ENCODE results near the gene KLHL33.
"Not testable (repeated sequence)": the region's sequence is repeated elsewhere in the genome, so short reads cannot be mapped to it uniquely, and the experiment has no call there.

KLHL33 gene

DNA sequence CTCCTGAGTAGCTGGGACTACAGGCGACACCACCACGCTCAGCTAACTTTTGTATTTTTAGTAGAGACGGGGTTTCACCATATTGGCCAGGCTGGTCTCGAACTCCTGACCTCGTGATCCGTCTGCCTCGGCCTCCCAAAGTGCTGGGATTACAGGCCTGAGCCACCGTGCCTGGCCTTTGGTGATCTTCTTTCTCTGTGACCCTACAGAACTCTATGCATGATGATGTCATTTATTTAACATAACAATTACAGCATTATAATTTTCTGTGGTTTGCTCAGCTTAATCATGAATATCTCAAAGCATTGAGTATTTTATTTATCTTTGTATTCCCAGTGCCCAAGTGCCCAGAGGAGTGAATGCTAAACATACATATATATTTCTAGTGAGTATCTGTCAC, 16.9 kb upstream of the KLHL33 start:
- not testable (repeated sequence) for DNase-seq

DNA sequence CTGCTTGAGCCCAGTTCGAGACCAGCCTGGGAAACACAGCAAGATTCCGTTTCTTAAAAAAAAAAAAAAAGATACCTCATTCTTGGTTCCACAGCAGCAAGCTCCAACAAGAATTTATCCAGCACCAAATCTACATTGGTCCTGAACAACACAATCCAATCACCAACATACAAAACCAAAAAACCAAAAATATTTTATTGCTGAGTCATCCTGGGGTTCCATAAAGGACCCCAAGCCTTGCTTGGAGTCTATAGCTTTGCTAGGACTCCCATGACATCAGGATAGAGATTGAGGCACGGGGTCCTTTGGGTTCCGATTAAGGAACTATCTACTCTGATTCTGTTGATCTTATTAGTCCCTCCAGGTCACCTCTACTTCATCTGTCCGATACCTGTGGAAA, 10.9 kb upstream of the KLHL33 start:
- DNase-seq: no peak

DNA sequence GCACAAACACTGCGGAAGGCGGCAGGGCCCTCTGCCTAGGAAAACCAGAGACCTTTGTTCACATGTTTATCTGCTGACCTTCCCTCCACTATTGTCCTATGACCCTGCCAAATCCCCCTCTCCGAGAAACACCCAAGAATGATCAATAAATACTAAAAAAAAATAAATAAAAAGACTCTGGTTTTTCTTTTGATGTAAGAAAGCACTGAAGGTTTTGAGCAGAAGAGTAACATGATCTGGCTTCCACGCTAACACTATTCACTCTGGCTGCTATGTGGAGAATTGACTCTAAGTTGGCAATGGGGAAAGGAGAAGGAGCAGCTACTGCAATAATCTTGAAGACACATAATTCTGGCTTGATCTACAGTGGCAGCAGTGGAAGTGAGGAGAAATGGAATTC, 7.7 kb upstream of the KLHL33 start:
- not testable (repeated sequence) for DNase-seq

DNA sequence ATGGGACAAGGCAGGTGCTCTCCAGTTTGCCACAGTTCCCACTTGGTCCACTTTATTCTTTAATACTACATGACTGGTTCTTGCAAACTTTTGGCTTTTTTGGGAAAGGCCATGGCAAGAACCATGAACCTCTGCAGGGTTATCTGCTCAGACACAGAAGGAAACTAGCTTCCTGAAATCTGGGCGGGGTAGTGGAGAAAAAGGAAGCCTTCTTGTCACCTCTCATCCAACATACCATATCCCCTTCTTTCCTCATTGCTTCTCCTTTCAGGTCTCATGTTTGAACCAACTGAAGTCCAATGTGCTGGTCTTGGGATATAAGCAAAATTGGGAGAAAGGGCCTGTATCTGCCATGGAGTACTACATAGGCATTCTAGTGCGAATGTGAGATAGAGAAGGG, 5.5 kb upstream of the KLHL33 start:
- DNase-seq: no peak

DNA sequence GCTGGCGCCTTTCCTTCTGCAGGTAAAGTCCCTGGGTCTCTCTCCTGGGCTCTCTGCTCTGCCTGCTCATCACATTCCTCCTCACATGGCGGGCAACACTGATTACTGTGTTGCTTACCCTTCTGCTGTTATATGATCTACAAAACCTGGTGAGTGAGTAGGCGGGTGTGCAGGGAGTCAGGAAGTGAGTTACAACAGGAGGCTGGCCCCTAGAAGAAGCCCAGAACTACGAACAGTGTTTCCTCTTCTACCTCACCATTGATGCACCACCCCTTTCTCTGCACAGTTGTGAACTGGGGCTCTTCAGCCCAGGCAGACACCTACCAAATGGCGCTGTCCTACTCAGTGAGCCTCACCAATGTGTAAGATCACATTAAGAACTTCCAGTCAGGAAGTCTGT, 4.9 kb upstream of the KLHL33 start:
- DNase-seq: no peak

DNA sequence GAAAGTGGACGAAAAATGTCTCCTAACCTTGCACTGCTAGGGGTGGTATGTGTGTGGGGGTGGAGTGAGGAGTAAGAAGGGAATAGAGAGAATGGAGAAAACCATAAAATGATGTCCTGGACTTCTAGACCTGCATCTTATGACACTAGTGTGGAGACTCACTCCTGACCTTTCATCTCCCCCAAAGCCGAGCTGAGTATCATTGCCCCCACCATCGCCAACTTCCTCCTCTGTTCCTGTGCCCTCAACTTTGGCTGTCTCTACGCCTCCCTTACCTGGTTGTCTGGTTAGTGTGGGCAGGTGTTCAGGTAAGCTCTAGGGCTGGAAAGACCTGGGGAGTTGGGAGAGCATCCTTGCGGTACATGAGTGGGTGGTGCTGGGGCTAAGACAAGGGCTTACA, 4.5 kb upstream of the KLHL33 start:
- DNase-seq: no peak

DNA sequence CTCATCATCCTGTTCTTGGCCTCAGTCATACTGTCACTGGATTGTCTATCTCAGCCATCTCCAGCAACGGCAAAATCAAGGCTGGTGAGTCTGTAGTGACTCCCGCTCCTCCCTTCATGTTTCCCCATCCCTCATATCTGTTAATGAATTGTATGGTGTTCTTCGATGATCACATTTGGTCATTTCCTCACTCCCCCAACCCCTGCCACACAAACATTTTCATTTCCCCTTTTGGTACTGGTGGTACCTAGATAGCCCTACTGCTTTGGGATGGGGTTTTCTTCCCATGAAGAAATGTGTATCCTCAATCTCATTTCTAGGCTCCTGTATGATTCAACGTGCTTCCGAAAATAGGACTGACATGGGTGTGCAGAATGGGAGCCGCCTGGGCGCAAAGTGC, 2.7 kb upstream of the KLHL33 start:
- no peak for DNase-seq

DNA sequence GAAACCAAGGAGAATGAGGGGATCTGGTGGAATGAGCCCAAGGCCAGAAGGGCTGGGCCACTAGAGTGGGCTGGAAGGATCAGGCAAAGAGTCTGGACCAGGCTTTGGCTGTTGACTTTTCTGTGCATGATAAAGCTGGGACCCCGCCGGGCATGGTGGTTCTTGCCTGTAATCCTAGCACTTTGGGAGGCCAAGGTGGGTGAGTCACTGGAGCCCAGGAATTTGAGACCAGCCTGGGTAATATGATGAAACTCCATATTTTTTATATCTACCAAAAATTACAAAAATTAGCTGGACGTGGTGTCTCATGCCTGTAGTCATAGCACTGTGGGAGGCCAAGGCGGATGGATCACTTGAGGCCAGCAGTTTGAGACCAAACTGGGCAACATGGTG, 393 bp upstream of the KLHL33 start:
- DNase-seq: no peak

DNA sequence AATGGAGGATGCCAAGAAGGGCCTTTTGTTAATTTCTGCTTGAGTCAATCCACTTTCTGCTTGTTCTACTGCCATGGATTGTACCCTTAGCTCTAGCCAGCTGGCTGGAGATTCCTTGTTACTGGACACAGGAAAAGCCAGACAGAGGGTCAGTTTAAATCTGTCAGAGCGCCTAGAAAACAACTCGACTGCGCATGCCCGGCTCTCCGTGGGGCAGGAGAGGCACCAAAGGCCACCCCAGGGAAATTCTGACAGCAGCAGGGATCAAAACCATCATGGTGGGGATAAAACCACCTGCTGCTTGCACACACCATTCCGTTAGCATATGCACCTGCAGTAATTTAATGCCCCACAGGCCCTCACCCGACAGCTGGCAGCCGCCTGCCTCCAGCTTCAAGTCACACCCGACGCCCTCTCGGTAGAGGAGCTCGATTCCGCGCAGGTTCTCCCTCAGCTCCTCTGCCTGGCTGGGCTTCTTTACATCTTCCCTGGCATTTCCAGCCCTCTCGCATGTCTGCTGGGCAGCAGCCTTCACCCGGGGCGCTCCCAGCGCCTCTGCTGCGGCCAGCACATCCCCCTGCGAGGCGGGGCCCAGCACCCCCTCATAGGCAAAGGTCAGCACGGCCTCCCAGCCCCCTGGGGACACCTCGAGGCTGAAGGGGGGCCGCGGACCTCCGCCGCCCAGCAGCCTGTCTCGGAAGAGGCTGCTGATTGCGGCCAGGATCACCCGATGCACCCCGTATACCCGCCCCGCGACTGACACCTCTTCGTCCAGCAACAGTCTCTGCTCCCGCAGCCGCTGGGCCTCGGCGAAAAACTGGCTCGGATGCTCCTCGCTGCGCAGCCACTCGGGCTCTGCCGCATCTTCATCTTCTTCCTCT, 1.0 kb downstream of the KLHL33 start:
- DNase-seq: peak; percentile 88

DNA sequence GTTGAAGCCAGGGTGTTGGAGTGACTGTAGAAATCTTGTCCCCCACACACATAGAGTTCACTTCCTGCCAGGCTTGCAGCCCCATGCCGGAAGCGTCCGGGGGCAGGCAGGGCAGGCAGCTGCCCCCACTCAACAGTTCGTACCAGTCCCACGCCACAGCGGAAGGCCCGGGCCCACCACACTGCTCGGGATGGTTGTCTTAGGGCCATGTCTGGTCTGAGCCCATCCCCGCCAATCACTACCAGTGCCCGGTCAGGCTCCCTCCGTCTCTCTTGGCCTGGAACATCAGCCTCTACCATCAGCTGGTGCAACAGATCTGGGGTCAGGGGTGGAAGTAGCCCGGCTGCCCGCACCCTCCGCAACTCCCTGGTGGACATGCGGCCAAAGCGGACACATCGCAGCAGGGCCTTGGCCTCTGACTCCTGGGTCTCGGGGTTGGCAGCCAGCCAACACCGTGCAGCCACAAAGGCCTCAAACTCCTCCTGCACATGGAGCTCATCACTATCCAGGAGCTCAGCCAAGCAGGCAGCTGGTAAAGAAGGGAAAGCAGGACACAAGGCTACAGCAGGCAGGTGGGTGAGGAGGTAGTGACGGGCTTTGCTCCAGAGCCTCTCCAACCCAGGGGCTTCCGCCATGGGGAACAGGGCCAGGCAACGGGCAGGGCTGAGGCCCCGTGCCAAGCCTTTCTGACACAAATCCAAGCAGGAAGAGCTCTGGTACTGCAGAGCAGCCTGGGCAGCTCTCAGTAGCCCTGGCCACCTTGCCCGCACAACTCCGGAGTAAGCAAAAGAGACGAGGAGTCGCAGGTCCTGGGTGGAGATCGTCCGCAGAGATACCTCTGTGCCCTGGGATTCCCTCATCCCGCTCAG, 5.9 kb downstream of the KLHL33 start:
- no peak for DNase-seq

DNA sequence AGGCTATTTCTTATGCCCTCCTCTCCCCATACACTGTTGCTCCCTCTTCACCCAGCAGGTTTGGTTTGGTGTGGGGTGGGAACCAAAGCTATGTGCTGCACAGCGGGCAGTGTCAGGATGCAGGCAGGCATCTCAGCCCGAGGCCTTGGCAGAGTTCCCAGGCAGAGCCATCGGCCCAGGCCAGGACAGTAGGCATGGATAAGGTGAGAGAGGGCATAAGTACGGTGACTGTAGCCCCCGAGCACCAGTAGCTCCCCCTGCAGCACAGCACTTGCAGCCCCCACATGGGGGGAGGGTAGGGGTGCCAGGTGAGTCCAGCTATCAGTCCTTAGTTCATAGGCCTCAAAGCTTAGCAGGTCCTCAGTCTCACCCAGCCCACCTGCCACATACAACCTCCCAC, 7.2 kb downstream of the KLHL33 start:
- DNase-seq: no peak

DNA sequence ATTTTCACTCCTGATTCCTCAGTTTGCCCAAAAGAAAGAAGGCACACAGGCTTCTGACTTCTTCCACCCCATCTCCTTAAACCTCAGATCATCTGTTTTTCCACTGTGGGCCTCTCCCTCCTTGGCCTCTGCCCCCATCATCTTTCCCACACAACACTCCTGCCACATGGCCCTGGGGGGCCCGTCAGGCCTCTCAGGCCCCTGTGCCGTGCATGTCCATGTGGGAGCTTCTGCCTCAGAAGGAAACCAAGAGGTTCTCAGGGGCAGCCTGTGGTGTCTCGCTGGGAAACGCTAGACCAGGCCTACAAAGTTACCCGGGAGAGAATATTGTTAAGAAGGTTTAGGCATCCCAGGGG, 8.0 kb downstream of the KLHL33 start:
- DNase-seq: no peak

DNA sequence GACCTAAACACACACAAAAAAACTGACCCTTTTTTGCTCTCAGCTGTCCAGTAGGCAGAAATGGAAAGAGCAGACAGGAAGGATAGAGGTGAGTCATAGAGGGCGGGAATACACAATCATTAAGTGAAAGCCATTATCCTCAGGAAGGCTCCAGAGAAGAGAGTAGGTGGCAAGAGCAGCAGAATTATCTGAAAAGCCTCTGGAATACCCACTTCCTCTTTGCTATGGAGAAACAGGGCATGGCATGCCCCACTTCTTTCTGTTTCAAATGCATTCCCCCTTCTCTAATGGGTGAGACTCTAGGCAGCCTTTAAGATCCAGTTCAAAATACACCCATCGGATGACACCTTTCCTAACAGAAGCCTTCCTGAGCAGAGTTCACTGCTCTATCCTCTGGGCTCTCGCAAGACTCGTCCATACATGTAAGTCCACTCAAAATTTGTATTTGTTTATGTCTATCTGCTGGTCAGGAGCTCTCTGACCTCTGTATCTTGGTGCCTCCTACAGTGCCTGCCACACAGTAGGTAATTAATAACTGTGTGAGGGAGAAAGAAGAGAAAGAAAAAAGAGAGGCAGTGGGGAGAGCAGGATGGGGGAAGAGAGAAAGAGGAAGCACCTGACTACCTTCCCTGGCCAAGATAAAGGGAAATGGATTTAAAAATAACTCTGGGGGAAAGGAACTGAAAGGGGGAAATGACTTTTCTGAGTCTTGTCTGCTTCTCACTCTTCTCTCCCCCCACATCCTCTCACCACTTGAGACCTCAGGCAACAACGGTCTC, 8.5 kb downstream of the KLHL33 start:
- DNase-seq: no peak

DNA sequence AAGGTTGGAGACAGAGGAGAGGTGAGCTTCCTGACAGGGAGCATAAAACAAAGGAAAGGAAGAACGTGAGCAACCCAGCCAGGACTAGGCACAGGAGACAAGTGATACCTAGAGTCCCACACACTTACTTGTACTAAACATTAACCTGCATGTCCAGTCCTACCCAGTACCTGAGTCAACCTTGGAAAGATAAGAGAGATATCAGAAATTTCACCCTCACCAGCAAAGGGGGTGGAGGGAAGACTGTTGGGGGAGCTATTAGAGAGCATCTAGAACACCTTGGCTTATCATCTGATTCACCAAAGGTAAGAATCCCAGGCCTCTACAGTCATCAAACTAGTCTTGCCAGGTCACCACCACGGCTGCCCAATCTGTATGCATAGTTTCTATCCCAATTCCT, 11.1 kb downstream of the KLHL33 start:
- no peak for DNase-seq

DNA sequence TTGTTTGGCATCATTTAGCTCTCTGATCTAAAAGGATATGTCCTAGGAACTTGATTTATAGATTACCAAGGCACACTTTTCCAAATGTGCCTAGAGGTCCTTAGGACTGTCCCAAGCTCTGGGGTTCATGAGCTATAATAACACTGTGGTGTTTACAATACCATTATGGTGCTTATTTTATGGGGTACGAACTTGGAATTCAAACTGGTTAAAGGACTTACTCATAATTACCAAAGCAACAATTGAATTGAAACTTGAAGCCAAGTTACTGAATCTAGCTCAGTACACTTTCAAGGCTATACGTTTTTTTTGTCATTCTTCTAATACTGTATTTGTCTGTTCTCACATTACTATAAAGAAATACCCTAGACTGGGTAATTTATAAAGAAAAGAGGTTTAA, 13.1 kb downstream of the KLHL33 start:
- DNase-seq: no peak

DNA sequence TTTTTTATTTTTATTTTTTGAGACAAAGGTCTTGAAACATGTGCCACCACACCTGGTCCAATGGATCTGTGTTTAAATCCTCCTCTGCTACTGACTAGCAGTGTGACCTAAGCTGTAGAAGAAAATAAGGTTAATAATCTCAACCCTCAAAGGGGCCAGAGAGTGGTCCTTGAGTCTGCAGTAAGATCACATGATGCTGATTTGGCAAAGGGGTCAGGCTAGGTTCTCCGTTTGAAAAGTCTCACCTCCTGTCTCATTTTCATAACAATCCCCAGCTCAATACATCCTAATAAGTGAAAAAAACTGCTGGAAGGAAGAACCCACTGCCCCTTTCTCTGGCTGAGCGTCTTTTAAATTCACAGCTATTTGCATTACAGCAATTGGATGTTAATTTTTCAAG, 14.7 kb downstream of the KLHL33 start:
- no peak for DNase-seq

DNA sequence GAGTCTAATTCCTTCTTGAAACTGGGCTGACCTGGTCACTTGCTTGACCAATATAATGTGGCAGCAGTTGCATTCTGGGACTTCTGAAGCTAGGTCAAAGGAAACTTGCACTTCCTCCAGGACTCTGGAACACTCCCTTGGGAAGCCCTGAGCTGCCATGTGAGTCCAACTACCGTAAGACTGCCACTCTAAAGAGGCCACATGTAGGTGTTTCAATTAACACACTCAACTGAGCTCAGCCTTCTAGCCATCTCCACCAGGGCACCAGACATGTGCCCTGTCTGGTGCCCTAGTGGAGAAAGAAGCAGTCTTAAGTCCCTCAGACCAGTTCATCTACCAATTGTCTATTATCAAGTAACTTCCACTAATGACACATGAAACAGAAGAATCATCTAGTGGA, 16.5 kb downstream of the KLHL33 start:
- no peak for DNase-seq

DNA sequence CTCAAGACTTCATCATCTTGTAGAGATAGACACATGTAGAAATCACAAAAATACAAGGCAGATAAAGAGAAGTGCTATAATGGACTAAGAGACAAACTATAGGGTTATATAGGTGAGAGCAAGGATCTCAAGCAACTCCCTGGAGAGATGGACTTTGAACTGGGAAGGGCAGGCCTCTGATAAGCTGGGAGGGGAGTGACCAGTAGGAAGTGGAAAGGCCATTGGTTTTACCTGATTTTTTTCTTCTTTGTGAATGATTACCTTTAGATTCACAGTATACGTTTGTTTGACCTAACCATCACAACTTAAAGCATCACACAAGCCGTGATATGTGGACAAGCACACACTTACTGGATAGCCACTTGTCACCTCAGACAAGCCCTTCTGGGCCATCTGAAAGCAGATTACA, 17.5 kb downstream of the KLHL33 start:
- DNase-seq: no peak

DNA sequence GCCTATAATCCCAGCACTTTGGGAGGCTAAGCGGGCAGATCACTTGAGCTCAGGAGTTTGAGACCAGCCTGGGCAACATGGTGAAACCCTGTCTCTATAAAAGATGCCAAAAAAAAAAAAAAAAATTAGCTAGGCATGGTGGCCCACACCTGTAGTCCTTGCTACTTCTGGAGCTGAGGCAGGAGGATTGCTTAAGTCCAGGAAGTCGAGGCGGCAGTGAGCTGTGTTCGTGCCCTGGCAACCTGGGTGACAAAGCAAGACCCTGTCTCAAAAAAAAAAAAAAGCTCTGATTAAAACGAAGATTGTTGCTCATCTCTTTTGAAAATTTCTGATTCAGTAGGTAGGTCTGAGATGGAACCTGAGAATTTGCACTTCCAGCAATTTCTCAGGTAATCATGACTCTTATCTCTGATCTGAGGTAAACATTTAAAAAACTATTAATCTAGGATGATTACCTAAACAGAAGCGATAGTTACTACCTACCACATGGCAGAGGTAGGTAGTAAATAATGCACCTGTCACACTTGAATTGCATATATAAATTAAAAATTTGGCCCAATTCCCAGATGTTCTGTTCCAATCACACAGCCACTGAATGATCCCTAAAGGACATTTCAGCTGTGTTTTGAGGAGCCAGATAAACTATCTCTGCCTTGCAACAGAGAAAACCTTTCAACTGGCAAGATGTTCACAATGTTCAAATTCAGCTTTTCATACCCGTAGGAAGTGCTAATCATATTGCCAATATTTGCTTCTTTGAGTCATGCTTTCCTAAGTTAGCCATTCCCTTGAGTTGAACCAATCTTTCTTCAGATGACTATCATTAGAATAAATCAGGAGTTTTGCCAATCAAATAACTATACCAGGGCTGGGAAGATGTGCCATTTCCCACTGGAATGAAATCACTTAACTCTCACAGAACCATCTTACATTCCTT, 18.4 kb downstream of the KLHL33 start:
- DNase-seq: peak; percentile 13

DNA sequence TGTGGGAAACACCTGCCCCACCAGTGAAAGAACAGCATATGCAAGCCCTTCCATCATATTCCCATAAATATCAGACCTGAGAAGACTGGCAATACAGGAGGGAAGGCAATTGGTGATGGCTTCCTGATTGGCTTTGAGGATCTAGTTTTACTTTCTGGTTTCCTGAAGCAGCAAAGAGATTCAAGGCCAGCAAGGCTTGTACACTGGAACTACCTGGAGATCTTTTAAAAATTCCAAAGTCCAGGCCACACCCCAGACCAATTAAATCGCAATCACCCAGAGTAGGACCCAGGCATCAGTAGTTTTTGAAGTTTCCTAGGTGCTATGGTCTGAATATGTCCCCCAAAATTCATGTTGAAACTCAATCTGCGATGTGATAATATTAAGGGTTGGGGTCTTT, 19.7 kb downstream of the KLHL33 start:
- no peak for DNase-seq

DNA sequence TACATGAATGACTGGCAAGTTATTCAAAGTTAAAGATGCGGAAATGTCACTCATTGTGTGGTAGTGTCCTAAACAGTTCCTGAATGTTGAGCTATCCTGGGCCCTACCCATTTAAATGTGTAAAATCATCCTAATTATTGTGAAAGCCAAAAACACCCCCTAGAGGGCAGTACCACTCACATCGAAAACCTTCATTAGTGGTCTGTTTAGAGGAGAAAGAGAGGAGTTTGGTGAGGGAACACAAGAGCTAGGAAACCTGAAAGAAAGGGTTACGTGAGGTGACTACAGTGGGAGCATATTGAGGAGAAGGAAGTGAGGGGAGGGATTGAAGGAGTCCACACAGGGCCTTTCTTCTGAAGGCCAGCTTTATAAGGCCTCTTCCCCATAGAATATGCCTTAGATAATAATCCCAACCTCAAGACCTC, 20.2 kb downstream of the KLHL33 start:
- peak; percentile 12 for DNase-seq

DNA sequence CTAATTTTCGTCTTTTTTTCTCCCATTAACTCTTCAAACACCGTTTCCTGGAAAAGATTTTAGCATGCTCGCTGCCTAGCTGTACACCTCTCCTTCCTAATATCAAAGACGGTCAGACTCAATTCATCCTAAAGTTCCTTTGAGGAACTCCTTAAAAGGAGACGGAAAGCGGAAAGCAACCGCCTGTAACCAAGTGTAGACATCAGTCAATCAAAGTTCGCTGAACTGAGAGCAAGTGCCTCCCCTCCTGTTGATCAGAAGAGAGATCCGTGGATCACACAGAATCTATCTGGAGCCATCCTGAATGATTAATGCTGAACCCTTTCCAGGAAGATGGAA, 22.3 kb downstream of the KLHL33 start:
- peak; percentile 5 for DNase-seq

Data from NCI-H2171 (cell line).